Measurements from ENCODE around the gene BFAR.
"Not testable (repeated sequence)": the region's sequence is repeated elsewhere in the genome, so short reads cannot be mapped to it uniquely, and the experiment has no call there.

BFAR gene

GRCh38 chr16:14636179-14636950 lies 3.6 kb downstream of the BFAR start:
- DNase-seq (ENCODE audit: low read depth) = not testable (repeated sequence)

- not testable (repeated sequence) for DNase-seq (ENCODE audit: low read depth)
Measured at GRCh38 chr16:14636951-14637240, 4.1 kb downstream of the BFAR start.

GRCh38 chr16:14640538-14640937 lies 7.8 kb downstream of the BFAR start:
- no peak for DNase-seq (ENCODE audit: low read depth)

GRCh38 chr16:14641206-14641605 lies 8.5 kb downstream of the BFAR start:
- DNase-seq (ENCODE audit: low read depth) = no peak

GRCh38 chr16:14641926-14642325 lies 9.2 kb downstream of the BFAR start:
- DNase-seq (ENCODE audit: low read depth) = no peak

GRCh38 chr16:14649816-14650215 lies 17.1 kb downstream of the BFAR start:
- DNase-seq (ENCODE audit: low read depth) = no peak

GRCh38 chr16:14650629-14651028 lies 17.9 kb downstream of the BFAR start:
- DNase-seq (ENCODE audit: low read depth) = no peak

GRCh38 chr16:14652726-14653125 lies 20.0 kb downstream of the BFAR start:
- DNase-seq (ENCODE audit: low read depth) = no peak

GRCh38 chr16:14658063-14658462 lies 25.3 kb downstream of the BFAR start:
- DNase-seq (ENCODE audit: low read depth) = no peak

GRCh38 chr16:14667347-14668266 lies 34.9 kb downstream of the BFAR start:
- no peak for DNase-seq (ENCODE audit: low read depth)

- no peak for DNase-seq (ENCODE audit: low read depth)
Measured at GRCh38 chr16:14668556-14669223, 35.9 kb downstream of the BFAR start.

- no peak for DNase-seq (ENCODE audit: low read depth)
Measured at GRCh38 chr16:14669776-14670175, 37.0 kb downstream of the BFAR start.

- no peak for DNase-seq (ENCODE audit: low read depth)
Measured at GRCh38 chr16:14672403-14672971, 39.7 kb downstream of the BFAR start.

GRCh38 chr16:14676633-14677032 lies 43.9 kb downstream of the BFAR start:
- DNase-seq (ENCODE audit: low read depth) = no peak

- no peak for DNase-seq (ENCODE audit: low read depth)
Measured at GRCh38 chr16:14677627-14678026, 44.9 kb downstream of the BFAR start.

GRCh38 chr16:14678748-14679497 lies 46.2 kb downstream of the BFAR start:
- DNase-seq (ENCODE audit: low read depth) = no peak

GRCh38 chr16:14680396-14680795 lies 47.6 kb downstream of the BFAR start:
- not testable (repeated sequence) for DNase-seq (ENCODE audit: low read depth)

- DNase-seq (ENCODE audit: low read depth) = no peak
Measured at GRCh38 chr16:14681115-14681514, 48.4 kb downstream of the BFAR start.

- no peak for DNase-seq (ENCODE audit: low read depth)
Measured at GRCh38 chr16:14682121-14682520, 49.4 kb downstream of the BFAR start.

GRCh38 chr16:14685870-14686793 lies 53.4 kb downstream of the BFAR start:
- not testable (repeated sequence) for DNase-seq (ENCODE audit: low read depth)

GRCh38 chr16:14694129-14694528 lies 61.4 kb downstream of the BFAR start, which contains the start of gene PLA2G10:
TSS of gene PLA2G10 (minus strand) at chr16:14694308. CDS start at chr16:14694229, 79 bp downstream.
- DNase-seq (ENCODE audit: low read depth) = not testable (repeated sequence)

Data from activated T-cell treated with anti-CD3 and anti-CD28 coated beads for 48 hours (primary cell).